Inflammatory macrophage treated with lipopolysaccharide for 1 hour (primary cell): ENCODE data around the gene NPTX2.
A peak's percentile ranks its signal among the peaks of the same experiment; 100 is the strongest.
"Not testable (repeated sequence)": the region's sequence is repeated elsewhere in the genome, so short reads cannot be mapped to it uniquely, and the experiment has no call there.

ENCODE experiments used
- DNase-seq, 2 donors: peaks; one replicate each; pipeline ENCODE4 v3.0.0-alpha.2; 2020 to 2022

The NPTX2 gene

GRCh38 chr7:98617051-98617959, at the start of gene NPTX2:
TSS of gene NPTX2 (plus strand) at chr7:98617285. CDS start at chr7:98617462, 177 bp downstream.
- no peak for DNase-seq

DNA sequence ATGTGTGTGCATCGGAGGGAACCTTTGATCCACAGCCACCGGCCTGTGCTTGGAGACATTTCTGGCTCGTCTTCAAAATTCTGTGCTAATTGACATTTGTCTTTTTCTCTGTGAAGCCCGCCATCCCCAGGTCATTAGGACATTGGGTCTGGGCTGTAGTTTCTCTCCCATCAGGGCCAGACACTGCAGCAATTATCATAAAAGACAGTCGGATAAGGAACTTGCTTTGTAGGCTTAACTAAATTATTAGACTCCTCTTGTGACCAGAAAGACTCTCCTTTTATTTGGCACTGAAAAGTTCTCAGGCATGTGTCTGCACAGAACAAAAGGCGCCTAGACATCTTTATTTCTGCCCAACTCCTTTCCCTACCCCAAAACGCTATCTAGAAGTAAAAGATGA, 49.1 kb upstream of the NPTX2 start:
- DNase-seq: no peak

DNA sequence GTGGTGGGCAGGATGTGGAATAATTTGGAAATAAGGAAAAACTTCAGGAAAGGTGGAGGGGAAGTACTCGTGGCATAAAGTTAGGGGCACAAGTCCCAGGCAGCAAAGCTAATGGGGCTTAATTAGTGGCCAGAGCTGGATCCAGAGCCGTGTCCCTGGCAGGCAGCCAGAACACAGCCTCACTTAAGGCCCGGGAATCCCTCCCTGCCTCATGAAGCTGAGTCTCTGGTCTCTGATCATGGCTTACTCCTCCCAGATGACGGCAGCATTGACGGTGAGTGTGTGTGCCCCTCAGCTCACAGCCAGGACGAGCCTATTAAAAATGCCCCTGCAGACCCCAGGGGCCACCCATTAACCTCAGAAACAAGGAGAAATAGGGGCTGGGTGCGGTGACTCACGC, 48.2 kb upstream of the NPTX2 start:
- DNase-seq: no peak

DNA sequence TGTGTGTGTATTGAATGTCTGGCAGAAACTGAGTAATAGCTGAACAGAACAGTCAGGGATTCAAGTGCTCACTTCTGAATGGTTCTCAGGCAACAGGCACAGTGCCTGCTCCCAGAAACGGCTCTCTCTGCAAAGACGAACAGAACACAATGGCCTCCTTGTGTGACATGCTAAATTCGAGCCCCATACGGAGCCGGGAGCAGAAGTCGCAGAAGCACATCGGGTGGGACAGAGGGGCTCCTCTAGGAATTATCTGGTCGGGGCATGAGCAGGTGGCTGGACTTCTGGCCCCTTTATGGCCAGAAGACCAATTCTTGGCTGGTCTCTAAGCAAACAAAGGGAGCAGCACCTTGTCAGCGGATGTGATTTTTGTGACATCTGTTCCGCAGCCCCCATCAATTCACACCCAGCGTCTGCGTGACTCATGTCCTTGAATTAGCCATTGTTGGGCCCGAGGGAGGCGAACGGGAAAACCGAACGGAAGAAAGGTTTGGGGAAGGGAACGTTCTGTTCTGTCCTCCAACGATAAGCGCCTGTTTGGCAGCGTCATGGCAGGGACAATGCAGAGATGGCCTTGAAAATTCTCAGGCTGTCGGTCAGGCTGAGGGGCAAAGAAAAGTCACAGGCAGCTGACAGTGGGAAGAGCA, 47.3 kb upstream of the NPTX2 start:
- DNase-seq: no peak

DNA sequence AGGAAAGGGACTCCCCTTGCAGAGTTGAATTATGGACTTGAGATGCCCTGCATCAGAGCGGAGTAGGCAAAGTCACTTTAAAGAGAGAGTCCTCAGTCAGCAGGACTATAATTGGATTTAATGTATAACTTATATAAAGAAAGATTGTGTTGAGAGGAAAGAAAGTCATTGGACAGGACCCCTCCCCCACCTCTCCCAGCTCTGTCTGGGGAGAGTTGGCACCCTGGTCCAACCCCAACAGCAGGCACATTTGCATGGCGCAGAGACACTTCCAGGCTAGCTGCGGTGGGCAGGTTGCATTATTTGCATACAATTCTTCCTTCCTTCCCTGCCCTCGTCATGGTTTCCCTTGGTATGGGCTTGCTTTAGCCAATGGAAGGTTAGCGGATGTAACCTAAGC, 46.1 kb upstream of the NPTX2 start:
- DNase-seq: no peak

DNA sequence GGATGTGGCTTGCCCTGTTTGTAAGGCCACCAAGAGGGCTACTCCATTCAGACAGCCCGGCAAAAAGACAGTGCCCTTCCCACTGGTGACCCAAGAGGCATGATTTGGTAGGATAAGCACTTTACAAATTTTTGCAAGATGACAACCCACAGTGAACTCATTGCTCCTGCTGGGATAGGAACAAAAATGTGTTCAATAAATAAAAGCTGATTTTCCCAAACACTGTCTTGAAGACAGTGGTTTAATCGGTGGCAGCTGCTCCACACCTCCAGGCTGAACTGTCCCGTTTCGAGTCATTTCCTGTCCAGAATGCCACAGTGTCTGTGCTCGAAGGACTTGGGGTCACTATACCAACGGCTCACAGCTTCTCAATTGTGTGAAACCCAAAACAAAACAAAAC, 45.1 kb upstream of the NPTX2 start:
- no peak for DNase-seq

- DNase-seq: not testable (repeated sequence)
Observed at GRCh38 chr7:98572716-98573115, 44.4 kb upstream of the NPTX2 start.

DNA sequence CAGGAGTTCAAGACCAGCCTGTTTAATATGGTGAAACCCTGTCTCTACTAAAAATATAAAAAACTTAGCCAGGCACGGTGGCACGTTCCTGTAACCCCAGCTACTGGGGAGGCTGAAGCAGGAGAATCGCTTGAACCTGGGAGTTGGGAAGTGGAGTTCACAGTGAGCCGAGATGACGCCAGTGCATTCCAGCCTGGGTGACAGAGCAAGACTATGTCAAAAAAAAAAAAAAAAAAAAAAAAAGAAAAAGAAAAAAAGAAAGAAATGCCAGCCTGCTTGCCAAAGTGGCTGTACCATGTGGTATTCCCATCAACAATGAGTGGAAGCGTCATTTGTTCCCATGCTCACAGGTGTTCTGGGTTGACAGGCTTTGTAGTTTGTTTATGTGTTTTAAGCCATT, 43.3 kb upstream of the NPTX2 start:
- DNase-seq: no peak

DNA sequence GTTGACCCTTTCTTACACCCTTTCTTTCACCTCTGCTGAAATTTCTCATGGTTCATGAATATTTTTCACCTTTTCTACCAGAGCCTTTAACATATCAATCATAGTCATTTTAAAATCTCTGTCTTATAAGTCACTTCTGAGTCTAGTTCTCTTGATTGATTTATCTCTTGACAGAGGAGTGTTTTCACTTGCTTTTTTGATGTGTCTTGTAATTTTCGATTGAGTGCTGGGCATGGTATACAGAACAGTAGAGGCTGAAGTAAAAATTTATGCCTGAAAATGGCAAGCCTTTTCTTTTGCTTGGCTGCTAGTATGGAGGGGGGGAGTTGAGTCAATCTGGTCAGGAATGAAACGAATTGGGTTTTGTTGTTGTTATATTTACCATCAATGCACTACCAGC, 41.2 kb upstream of the NPTX2 start:
- no peak for DNase-seq

DNA sequence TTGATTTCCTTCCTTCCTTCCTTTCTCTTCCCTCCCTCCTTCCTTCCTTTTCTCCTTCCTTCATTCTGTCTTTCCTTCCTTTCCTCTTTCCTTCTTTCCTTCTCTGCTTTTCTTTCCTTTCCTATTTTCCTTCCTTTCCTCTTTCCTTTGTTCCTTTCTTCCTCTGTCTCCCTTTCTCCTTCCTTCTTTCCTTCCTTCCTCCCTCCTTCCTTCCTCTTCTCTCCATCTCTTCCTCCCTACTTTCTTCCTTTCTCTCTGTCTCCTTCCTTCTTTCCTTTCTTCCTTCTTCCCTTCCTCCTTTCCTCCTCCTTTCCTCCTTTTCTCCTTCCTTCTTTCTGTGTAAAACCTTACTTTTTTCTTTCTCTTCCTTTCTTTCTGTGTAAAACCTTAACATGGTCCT, 32.3 kb upstream of the NPTX2 start:
- DNase-seq: no peak

- DNase-seq: no peak
Observed at GRCh38 chr7:98591926-98592325, 25.2 kb upstream of the NPTX2 start.

- no peak for DNase-seq
Observed at GRCh38 chr7:98594348-98594747, 22.7 kb upstream of the NPTX2 start.

GRCh38 chr7:98594787-98595186, 22.3 kb upstream of the NPTX2 start:
- no peak for DNase-seq

DNA sequence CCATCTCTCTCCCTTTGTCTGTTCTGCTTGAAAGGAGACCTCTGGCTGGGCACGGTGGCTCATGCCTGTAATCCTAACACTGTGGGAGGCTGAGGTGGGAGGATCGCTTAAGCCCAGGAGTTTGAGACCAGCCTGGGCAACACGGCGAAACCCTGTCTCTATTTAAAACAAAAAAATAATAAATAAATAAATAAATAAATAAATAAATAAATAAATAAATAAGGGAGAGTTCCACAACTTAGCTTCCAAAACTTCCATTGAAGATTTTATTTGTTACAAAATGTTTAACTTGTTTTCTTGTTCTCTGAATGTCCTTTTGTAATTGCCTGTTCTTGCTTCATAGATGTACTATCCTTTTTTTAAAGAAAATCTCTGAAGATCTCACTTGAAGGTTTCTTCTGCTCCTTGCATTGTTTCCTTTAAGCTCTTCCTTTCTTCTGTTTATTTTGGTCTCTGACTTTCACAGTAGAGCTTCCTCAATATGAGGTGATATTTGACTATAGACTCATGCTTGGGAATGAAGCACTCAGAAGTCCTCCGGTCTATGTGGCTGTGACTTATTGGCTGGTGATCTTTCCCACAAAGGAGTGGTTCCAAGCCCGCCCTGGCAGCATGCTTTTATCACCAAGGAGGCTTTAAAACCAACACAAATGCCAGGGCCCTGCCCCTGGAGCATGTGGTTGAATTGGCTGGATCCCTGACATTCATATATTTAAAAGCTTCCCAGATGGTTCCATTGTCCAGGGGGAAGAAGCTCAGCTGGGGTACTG, 18.1 kb upstream of the NPTX2 start:
- DNase-seq: no peak

GRCh38 chr7:98599886-98600285, 17.2 kb upstream of the NPTX2 start:
- DNase-seq: no peak

DNA sequence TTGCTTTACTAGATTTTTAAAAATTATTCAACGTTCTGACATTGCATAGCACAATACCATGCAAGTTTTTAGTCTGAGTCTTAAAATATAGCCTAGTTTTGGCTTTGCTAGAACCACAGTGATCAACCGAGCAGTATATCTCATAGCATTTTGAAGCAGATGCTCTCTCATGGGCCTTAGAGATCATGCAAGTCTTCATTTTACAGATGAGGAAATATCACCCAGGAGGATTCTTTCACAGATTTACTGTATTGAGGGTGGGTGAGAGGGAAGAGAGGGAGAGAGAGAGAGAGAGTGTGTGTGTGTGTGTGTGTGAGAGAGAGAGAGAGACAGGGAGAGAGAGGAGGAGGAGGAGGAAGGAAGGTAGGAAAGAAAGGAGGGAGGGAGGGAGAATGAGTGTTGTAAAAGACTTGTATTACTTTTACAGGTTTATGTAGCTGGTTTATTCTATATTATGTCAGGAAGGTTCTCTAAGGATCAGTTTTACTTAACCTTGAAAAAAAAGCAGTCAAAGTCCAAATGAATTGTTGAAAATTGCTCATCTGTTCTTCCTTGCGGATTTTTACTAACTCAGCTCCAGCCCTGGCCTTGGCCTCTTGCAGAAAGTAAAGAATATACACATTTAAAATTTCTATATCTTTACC, 14.2 kb upstream of the NPTX2 start:
- no peak for DNase-seq

DNA sequence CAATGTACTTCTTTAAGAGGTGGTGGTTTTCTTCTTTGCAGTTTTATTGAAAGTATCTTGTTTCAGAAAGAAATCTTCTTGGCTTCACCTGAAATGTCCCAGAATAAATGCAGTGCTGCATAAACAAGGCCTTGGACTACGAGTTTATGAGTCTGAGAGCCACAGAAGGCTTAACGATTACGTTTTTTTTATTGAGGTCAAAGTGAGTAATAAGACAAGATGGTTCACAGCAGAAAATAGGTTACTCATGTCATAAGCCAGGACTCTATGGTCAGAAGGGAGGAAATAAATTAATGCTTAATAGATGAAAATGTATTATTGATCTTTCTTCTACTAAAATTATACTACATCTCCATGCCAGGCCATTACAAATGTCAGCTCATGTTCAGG, 13.7 kb upstream of the NPTX2 start:
- DNase-seq: no peak

- peak; percentile 4 to 25 for DNase-seq
Observed at GRCh38 chr7:98613601-98614425, 3.3 kb upstream of the NPTX2 start.

DNA sequence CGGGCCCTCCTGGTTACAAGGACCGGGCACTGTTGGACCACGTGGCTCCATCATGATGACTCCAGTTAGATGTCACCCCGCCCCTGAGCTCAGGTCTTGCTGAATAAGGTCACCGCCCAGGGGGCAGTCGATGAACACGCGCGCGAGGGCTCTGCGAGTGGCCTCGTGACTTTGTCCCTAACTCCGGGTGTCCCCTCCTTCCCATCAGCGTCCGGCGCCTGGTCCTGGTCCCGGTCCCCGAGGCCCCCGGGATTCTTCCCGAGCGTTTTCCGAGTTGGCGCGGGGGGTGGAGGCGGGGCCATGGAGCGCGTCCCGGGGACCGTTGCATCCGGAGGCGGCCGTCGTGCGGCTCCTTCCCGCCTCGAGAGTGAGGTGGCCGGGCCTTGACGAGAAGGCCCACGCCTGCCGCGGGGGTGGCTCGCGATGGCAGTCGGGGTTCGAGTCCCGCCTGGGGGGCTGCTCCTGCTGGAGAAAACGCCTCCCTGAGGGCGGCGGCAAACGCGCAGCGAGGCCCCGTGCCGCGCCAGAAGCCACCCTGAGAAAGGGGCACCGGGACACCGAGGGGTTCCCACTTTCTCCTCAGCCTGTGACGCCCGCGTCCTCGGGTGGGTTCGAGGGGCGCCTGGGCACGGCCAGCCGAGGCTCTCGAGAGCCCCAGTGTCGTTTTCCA, 569 bp upstream of the NPTX2 start:
- DNase-seq: no peak

- DNase-seq: peak in 1 of 2 donors; percentile 20
Observed at GRCh38 chr7:98617960-98618418, 904 bp downstream of the NPTX2 start.

DNA sequence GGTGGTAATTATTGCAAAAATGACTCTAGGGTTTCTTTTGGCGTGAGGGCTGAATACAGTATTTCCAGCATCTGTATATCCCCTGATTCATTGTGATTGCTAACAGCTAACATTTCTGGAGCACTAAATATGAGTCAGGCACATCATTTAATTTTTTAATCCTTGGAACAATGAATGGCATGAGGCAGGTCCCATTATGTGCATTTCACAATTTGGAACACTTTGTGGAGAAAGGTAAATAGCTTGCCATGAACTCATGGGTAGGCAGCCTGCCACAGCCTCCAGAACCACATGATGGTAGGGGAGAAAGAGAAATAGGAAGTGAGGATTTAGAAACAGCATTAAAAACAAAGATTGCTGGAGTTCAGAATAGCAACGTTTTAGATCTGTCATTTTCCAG, 1.7 kb downstream of the NPTX2 start:
- DNase-seq: peak in 1 of 2 donors; percentile 22
